NCI-H446 (cell line): Measurements from ENCODE around the gene CHODL.

Source experiments
- DNase-seq, 2 experiments: peaks; one replicate each; lab custom pipeline; 2025; lab: John Stamatoyannopoulos, UW

CHODL gene, protein sequence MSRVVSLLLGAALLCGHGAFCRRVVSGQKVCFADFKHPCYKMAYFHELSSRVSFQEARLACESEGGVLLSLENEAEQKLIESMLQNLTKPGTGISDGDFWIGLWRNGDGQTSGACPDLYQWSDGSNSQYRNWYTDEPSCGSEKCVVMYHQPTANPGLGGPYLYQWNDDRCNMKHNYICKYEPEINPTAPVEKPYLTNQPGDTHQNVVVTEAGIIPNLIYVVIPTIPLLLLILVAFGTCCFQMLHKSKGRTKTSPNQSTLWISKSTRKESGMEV

DNA sequence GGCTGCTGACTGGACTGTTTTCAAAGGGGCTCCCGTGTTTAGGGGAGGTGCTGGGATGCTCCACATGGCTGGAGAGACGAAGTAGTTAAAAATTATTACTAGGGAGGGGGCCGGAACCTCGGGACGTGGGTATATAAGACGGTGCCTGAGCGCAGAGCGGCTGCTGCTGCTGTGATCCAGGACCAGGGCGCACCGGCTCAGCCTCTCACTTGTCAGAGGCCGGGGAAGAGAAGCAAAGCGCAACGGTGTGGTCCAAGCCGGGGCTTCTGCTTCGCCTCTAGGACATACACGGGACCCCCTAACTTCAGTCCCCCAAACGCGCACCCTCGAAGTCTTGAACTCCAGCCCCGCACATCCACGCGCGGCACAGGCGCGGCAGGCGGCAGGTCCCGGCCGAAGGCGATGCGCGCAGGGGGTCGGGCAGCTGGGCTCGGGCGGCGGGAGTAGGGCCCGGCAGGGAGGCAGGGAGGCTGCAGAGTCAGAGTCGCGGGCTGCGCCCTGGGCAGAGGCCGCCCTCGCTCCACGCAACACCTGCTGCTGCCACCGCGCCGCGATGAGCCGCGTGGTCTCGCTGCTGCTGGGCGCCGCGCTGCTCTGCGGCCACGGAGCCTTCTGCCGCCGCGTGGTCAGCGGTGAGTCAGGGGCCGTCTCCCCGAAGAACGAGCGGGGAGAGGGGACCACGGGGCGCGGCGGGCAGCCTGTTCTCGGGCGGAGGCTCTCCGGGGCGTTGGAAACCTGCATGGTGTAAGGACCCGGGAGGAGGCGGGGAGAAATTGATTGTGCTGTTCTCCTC is at the start of gene CHODL:
TSS of gene CHODL (plus strand) at position 163 of the 793 bp plus-strand sequence. CDS start at position 554, 391 bp downstream.
- peak in 1 of 2 experiments; percentile 48 for DNase-seq

DNA sequence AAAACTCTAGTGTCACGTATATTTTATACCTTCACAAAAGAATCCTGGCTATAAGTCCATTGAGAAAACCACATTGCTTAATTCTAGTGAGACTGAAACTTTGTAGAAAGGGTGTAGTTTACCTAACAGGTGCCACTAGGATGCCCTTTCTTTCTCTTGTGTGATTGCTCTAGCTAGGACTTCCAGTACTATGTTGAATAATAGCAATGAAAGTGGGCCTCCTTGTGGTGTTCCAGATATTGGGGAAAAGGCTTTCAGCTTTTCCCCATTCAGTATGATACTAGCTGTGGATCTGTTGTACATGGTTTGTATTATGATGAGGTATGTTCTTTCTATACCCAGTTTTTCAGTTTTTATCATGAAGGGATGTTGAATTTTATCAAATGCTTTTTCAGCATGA is 39.7 kb upstream of the CHODL start:
- no peak for DNase-seq

DNA sequence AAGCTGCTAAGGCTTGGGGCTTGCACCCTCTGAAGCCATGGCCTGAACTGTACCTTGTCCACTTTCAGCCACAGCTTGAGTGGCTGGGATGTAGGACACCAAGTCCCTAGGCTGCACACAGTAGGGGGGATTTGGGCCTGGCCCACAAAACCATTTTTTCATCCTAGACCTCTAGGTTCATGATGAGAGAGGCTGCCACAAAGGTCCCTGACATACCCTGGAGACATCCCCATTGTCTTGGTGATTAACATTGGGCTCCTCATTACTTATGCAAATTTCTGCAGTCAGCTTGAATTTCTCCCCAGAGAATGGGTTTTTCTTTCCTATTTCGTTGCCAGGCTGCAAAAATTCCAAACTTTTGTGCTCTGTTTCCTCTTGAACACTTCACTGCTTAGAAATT is 26.3 kb upstream of the CHODL start:
- no peak for DNase-seq

DNA sequence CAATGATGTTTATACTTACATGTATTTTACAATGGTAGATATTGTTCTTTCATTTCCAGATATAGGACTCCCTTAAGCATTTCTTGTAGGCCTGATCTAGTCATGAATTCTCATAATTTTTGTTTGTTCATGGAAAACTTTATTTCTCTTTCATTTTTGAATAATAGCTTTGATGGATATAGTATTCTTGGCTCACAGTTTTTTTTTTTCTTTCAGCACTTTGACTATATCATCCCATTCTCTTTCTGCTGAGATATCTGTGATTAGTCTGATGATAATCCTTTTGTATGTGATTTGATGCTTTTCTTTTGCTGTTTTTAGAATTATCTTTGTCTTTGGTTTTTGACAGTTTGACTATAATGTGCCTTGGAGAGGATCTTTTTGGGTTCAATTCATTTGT is 24.1 kb upstream of the CHODL start:
- no peak for DNase-seq

DNA sequence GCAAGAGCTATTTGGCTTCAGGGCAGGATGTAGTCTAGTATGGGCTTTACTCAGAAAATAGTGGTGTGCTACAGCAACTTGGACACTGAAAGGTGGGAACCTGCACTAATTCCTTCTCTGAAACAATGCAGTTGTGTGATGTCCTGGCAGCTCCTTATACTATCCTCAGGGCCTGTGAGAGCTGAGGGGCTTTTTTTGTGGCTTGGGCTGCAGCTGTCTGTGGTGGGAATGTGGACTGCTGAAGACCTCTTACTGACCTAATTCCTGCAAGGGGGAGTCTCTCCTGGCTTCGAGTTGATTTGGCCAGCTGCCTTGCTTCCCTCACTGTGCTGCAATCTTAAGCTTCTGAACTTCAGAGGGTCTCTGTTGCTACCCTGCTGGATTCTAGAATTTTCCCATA is 22.3 kb upstream of the CHODL start:
- no peak for DNase-seq

DNA sequence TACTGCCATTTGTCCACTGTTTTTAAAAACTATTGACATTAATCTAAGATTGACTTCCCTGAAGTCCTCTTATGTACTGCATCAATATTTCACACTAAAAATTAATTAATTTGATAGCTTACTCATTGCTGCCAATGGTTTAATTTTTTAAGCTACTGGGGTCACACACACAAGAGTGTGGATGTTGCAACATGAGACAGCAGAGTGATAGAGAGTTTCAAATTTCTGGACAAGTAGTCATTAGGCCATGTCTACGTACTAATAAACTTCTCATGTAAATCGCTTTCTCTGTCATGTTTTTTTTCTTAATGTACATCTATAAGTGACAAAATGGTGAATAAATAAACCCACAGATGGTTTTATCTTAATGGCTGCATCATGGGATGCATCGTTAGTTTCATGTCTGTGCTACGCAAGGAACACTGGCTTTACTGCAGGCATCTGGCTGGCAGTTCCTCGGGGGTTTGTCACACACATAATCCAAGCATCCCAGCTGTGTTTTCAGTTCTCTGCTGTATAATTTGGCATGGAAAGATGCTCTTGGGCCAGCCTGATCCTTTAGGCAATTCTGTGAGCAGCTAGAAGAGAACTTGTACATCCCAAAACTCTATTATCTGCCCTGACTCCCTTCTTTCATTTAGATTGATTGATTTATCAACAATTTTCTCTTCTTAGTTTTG is 16.4 kb upstream of the CHODL start:
- peak; percentile 73 to 81 for DNase-seq

DNA sequence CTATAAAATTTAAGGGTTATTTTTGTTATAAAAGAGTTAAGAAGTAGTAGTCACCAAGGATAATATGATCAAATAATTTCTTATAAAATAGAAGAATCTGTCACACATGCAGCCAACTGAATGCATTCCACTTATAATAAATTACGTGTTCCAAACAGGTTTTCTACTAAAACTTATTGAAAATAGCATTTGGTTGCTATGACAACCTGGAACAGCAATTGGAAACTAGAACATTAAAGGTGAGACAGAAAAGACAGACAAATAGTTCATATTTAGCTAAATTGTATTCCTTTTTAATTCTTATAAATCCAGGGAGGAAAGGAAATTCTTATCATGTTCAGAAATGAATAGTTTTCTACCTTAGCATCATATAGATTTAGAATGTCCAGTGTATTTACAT is 9.1 kb upstream of the CHODL start:
- no peak for DNase-seq

DNA sequence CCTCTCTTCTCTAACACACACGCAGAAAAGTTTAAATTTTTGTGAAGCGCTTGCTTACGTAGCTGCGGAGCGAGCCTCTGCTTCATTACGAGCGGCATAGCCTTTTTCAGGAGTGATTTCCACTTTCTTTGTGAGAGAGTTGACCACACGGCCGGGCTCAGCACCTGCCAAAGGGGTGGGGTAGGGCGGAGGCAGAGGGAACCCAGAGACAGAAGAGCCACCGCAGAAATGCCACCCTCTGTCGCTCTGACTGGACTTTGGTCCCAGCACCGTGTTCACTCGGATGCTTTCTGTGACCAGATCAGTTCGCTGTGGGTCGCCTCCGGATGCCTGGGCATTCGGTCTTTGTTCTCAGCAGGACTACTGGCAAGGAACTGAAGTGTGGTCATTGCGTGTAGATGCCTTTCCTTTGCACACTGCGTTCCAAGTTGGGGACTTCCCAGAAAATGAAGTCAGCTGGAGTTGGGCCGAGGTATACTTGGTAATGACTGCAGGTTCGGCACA is 883 bp downstream of the CHODL start:
- DNase-seq: peak; percentile 62 to 76

DNA sequence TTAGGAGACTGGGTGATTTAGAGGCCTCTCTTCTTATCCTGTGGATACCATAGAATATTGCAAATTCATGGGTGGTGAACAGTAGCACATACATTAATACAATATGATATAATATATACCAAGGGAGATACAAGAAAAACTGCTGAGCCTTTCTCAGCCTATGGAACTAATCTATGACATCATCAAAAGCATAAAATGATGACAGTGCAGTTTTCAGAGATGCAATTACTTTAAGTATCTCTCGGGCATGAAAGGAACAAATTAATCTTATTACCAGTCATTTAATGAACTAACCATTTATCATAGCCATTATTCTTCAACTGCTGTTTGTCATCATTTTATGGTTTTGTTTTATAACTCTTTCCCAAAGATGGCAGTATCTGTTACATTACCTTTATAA is 3.5 kb downstream of the CHODL start:
- DNase-seq: no peak

DNA sequence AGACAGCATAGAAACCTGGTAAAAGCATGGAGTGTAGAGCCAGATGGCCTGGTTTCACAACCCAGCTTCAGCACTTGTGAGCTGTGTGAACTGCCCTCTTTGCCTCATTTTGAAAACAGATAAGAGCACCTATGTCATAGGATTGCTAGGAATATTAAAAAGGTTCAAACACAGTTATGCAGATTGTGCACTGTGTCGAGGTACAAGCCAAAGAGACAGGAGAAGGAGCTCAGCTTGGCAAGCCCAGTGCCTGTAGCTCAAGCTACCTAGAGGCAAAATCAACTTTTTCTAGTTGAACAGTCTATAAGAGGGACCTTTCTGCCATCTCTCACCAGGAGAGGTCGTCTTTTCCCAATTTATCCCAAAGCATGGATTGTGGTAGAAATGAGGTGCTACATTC is 5.0 kb downstream of the CHODL start:
- peak in 1 of 2 experiments; percentile 72 for DNase-seq

DNA sequence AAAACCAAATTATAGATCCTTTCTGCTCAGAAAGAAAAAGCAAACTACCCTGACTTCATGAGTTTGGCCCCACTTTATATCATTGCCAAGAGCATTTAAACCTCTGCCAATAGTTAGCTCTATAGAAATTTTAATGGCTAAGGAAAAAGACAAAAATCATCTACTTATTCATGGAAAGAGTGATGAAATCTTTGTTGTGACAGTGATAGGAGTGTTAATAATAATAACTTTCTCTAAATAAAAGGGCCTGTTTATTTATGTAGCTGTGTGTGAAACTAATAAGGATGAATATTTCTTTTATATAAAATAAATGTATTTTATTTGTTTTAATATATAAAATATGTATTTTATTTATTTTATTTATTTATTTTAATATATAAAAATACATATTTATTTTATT is 6.4 kb downstream of the CHODL start:
- no peak for DNase-seq

DNA sequence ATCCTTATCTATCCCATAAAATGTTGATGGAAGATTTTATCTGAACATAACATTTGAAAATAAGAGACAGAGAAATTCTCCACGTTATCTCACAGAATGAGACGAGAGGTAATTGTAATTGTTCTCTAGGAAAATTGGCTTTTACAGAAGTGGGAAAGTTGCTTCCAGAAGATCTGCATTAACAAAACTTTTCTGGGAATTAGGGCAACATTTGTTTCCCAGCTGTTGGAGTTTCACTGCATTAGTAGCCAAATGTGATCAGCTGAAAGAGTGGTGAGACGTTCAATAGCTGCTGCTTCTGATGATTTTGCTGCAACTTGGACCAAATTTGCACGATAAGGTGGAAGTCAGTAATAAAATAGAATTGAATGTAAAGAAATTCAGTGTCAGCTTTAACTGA is 7.6 kb downstream of the CHODL start:
- DNase-seq: no peak

DNA sequence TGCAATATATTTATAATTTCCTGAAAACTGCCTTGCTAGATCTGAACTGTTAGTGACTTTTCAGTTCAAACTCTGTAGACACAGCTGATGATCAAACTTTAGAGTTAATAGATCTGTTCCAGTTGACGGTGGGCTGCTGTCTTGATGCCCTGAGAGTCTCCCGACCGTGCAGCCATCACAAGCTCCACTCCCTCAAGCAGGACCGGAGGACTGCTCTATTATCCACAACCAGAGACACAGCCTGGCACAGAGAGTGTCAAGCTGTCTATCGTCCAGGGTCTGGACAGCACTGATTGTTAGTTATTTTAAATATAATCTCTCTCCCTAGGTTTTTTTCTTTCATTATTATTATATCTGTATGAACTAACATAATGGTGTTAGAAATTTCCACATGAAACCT is 8.0 kb downstream of the CHODL start:
- DNase-seq: peak in 1 of 2 experiments; percentile 14

DNA sequence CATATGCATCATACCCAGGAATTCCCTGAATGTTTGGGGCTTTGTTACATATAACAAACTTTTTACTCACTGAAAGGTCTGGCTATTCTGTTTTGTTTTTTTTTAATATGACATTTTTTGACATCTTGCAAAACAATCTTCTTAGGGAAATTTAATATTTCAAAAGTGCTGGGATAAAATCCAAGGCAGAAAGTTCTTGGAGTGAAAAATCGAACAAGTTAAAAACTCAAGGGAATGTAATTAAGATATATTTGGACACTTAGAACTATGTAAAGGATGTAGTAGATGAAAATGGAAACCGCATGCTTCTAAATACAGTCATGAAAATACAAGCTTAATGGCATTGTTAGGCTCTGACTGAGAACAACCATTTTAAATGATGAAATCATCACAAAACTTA is 8.6 kb downstream of the CHODL start:
- no peak for DNase-seq

DNA sequence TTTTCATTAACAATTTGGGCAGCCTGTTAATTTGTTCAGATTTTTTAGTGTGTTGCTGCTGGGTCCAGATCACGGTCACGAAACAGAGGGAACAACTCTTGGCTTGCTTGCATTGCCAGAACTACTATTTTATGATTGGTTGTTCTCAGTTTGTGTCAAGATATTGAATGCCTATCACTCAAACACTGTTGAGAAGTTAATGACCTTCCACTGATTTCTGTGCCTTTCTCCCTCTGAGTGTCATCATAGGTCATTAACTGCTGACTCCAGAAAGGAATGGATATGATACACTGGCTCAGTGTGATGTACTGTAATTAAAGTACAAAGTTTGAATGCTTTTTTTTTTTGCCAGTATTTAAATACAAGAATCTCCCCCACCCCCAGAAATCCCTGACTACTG is 9.2 kb downstream of the CHODL start:
- DNase-seq: no peak

DNA sequence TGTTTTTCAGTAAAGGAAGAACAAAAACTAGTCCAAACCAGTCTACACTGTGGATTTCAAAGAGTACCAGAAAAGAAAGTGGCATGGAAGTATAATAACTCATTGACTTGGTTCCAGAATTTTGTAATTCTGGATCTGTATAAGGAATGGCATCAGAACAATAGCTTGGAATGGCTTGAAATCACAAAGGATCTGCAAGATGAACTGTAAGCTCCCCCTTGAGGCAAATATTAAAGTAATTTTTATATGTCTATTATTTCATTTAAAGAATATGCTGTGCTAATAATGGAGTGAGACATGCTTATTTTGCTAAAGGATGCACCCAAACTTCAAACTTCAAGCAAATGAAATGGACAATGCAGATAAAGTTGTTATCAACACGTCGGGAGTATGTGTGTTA is 21.3 kb downstream of the CHODL start:
- DNase-seq: no peak

DNA sequence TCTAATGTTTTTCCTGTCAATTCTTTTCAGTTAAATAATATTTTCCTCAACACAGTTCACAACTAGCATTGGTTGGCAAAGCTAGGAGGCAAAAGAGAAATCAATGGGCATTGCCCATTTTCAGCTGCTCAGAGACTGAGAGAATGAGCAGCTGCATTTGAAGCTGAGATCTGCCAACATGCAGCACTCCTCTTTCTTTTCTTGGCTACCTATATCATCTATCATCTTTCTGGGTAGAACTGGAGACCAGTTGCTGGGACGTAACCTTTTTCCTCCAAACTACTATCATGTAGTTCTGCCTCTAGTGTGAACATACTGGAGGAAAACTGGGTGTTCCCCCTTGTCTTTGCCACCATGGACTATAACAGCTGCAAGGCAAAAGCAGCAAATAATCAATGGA is 22.9 kb downstream of the CHODL start:
- DNase-seq: no peak

DNA sequence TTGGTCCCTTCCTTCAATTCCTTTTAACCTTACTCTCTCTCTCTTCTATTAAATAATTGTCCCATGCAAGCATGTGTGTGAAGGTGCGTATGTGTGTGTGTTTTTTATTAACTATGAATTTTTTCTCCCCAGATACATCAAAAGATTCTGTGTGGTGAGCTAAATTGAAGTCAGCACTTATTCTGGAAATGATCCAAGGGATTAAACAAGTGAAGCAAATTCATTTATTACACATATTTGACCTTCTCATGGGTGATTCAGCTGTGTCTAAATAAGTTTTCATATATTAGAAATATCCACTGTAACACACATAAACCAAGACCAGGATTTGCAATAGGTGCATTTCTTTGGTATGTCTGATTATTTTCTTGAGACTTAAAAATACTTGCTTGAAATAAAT is 24.3 kb downstream of the CHODL start:
- DNase-seq: no peak

DNA sequence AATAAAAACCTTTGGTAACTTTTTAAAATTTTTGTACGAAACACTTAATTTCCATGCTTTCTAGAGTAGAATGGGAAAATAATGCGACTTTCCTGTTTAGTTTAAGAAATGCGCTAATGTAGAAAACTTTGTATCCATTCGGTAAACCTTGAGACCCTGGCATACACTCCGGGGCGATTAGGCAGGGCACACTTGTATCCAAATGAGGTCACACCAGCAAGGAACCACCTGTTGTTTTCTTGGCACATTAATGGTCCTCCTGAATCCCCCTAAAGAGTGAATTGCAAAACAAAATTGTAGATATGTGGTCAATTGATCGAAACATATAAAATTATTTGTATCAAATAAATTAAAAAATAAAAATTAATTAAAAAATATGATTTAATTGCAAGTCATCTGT is 25.2 kb downstream of the CHODL start:
- no peak for DNase-seq

DNA sequence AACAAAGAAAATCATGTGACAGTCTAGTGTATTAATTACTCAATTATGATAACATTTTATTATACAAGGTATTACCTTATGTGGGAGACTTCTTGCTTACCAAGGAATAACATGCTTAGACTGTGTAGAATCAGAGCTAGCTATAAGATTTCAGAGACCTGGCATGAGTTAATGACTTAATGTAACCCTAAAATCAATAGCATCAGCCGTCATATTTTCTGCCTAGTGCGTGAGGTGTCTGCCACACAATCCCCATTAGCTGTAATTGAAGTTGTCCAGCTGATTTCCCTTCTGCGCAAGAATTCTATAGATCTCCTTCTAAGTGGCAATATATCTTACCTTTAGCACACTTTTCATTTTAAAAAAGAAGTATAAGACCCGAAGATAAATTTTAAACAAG is 28.8 kb downstream of the CHODL start:
- no peak for DNase-seq

DNA sequence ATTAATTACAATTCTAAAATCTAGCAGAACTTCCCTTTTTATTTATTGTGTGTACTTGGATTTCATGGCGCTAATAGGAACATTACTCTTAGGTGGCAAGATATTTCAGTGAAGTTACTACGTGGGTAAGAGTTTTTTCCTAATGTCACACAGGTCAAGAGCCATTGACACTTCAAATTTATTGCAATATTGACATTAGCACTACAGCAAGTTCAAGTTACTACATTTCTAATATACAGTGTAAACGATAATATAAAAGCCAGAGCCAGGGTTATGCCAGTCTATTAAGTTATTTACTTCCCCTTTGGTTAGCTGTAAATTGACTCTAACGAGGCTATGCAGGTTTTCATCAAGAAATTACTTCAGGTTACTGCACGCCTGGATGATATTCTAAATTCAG is 29.7 kb downstream of the CHODL start:
- no peak for DNase-seq

DNA sequence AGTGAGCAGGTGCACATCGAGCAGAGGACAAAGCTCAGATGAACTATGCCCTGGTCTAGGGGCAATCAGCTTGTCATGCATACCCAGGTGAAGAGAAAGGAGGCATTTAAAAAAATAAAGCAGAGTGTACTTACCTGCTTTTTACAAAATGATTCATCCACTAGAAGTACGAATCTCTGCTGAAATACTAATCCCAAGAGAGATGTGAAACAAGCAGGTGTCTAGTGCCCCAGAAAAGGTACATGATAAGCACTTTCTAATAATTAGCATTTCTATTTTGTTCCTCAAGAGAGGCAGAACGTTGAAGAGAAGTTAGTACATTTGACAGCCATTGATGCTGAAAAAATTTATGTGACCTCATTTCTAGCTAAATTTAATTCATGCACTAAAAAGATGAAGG is 31.1 kb downstream of the CHODL start:
- DNase-seq: no peak

DNA sequence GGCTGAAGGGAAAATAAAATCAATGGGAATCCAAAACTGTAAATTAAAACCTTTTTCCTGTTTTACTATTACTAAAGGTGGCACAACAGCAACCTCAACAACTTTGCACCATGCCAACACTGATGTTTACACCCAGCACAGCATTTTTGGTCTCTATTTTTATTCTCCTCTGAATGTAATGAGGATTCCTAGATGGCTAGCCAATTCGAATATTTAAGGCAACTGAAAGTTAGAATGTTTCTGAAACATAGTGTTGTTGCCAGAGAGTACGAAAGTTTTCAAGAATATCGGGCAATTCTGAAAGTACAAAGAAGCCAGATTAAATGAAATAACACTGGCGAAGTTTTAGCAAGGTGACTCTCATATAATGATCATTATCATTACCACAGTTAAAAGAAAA is 40.7 kb downstream of the CHODL start:
- DNase-seq: no peak
